Activated CD4-positive, alpha-beta T cell treated with anti-CD3 and anti-CD28 coated beads for 36 hours (primary cell): ENCODE results near the gene RNASEL. TPM values are rescaled to one million over a fixed set of nuclear protein-coding genes. Genes with fewer than 3 reads are reported as not detected.

Source experiments
- ATAC-seq: fragments of 200-7000 bp; cut with Tn5 transposase; one replicate; pipeline ENCODE4 v1.10.0; 2021; ENCODE audit warnings: mild to moderate bottlenecking, moderate library complexity
- CTCF ChIA-PET: fragments of 350-600 bp; sonication (Branson Sonifier 250); formaldehyde crosslinking; loops from one replicate; lab custom pipeline; 2021; ENCODE audit warnings: antibody characterized with exemption; lab: Charles Lee
- POLR2A ChIA-PET: fragments of 350-600 bp; sonication (Branson Sonifier 250); formaldehyde crosslinking; loops from one replicate; lab custom pipeline; 2021; ENCODE audit warnings: antibody characterized with exemption, inconsistent platforms; lab: Charles Lee
- DNase-seq: peaks from one replicate; pipeline ENCODE4 v3.0.0-alpha.2; 2020
- H3K27ac Mint-ChIP-seq: one replicate; pipeline ENCODE4 v1.8.0; 2021; ENCODE audit warnings: mixed read lengths
- H3K27me3 Mint-ChIP-seq: one replicate; pipeline ENCODE4 v1.8.0; 2021; ENCODE audit warnings: mixed read lengths
- H3K36me3 Mint-ChIP-seq: one replicate; pipeline ENCODE4 v1.8.0; 2021; ENCODE audit warnings: low read depth, mixed read lengths
- H3K4me1 Mint-ChIP-seq: one replicate; pipeline ENCODE4 v1.8.0; 2021; ENCODE audit warnings: mixed read lengths
- H3K4me3 Mint-ChIP-seq: one replicate; pipeline ENCODE4 v1.8.0; 2021; ENCODE audit warnings: mild to moderate bottlenecking, moderate library complexity, mixed read lengths
- H3K9me3 Mint-ChIP-seq: one replicate; pipeline ENCODE4 v1.8.0; 2021; ENCODE audit warnings: low read depth, mixed read lengths
- intact Hi-C, 2 experiments: fragments of 100-400 bp; cut with DNase I in 1 of 2; cut with micrococcal nuclease in 1 of 2; formaldehyde crosslinking; loops; one replicate each; pipeline versions ENCODE4 v1.14.2 to v1.15.1; 2022 to 2024; cut with DNase I, micrococcal nuclease
- total RNA-seq, 2 experiments: library from RNA; stranded (reverse); gene quantifications; one replicate each; pipeline ENCODE4 v1.2.3, GENCODE V29; 2021

RNASEL gene
- total RNA-seq, 2 experiments from 2014 or later: 3.7 to 4.0 TPM

DNA sequence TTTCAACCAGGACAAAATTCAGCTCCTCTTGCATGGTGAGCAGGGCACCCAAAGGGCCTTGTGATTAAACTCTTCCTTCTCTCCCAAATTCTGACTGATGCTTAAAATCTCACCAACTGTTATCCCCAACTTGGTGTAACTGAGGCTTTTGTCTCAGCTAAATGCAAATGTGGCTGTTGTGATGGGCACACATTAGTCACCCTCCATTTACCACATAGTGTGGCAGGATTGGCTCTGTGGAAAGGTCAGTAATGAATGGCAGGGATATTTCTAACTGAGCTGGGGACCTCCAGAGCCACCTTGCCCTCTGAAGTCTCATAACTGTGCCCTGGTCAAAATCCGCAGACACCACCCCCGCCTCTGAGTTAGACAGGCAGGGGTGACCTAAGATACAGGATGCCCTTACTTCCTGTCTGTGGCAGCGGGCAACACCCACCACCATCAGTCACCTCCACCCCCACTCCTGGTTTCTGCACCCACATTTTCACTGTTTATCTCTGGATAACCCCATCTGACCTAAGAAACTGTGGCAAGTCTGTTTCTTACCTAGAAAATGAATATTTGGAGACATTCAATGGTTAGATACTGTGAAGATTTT lies 40.5 kb upstream of the RNASEL start:
- intact Hi-C loops: loop anchor here (1.0 kb wide), 2 partner anchors 8 to 13 kb away; no protein-coding TSS in a partner anchor
- peaks cover 59% of the 10 kb centered on the region for H3K4me1 Mint-ChIP-seq
- CTCF ChIA-PET: interaction anchor here (0.8 to 2.2 kb wide), 8 partner anchors 11 to 156 kb away, joined by 3 to 11 read pairs (median 4); no protein-coding TSS in a partner anchor
- POLR2A ChIA-PET: interaction anchor here (1.0 kb wide), 1 partner anchor 14 kb away, joined by 7 read pairs; no protein-coding TSS in a partner anchor
- peaks cover 10% of the 10 kb centered on the region for H3K27me3 Mint-ChIP-seq
- DNase-seq (peak; percentile 80), ATAC-seq (peak; percentile 85)
- H3K27ac Mint-ChIP-seq: peak overlapping the region; percentile 47
- no peaks in the 10 kb centered on the region for H3K36me3 Mint-ChIP-seq
- no peaks in the 10 kb centered on the region for H3K9me3 Mint-ChIP-seq
- H3K4me3 Mint-ChIP-seq: peak overlapping the region; percentile 28

- Mint-ChIP-seq H3K27me3 (peaks cover 10% of the 10 kb centered on the region), H3K36me3 (no peaks in the 10 kb centered on the region), H3K27ac (no peak overlapping the region), H3K4me1 (peaks cover 63% of the 10 kb centered on the region), H3K9me3 (no peaks in the 10 kb centered on the region), H3K4me3 (no peak overlapping the region)
- DNase-seq (no peak), ATAC-seq (no peak)
- CTCF ChIA-PET: interaction anchor here (0.8 to 2.2 kb wide), 10 partner anchors 11 to 156 kb away, joined by 3 to 11 read pairs (median 4); no protein-coding TSS in a partner anchor
- POLR2A ChIA-PET: no interaction called here
- intact Hi-C loops: loop anchor here (1.0 kb wide), 2 partner anchors 8 to 13 kb away; no protein-coding TSS in a partner anchor
These were observed 40.0 kb upstream of the RNASEL start for GRCh38 chr1:182629080-182629479.

DNA sequence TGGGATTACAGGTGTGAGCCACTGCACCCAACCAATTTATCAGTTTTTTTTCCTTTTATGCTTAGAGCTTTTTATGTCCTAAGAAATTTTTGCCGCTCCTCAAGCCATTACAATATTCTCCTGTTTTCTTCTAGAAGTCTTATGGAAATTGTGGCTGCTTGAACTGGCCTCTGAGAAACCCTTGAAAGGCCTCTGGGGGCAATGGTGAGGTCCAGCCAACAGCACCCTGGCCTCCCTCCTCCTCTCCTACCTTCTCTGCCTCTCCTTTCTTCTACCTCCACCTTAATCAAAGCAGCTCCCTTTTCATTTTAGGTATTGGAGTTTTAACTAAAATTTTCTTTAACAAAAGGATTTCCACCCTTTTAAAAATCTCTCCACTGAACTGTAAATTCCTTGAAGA lies 39.6 kb upstream of the RNASEL start:
- POLR2A ChIA-PET: no interaction called here
- Mint-ChIP-seq H3K27ac (no peak overlapping the region), H3K36me3 (no peaks in the 10 kb centered on the region), H3K4me1 (peaks cover 65% of the 10 kb centered on the region), H3K27me3 (peaks cover 10% of the 10 kb centered on the region), H3K4me3 (no peak overlapping the region), H3K9me3 (no peaks in the 10 kb centered on the region)
- DNase-seq: no peak
- ATAC-seq: no peak
- intact Hi-C loops: loop anchor here (1.0 kb wide), 2 partner anchors 7 to 12 kb away; no protein-coding TSS in a partner anchor
- CTCF ChIA-PET: interaction anchor here (0.8 to 2.2 kb wide), 9 partner anchors 10 to 157 kb away, joined by 3 to 11 read pairs (median 4); no protein-coding TSS in a partner anchor

- CTCF ChIA-PET: interaction anchor here (1.0 to 1.4 kb wide), 2 partner anchors 32 to 159 kb away, joined by 3 read pairs; no protein-coding TSS in a partner anchor
- DNase-seq (no peak), ATAC-seq (no peak)
- Mint-ChIP-seq H3K4me1 (peaks cover 74% of the 10 kb centered on the region), H3K27me3 (peaks cover 10% of the 10 kb centered on the region), H3K27ac (no peak overlapping the region), H3K4me3 (no peak overlapping the region), H3K9me3 (no peaks in the 10 kb centered on the region), H3K36me3 (no peaks in the 10 kb centered on the region)
- POLR2A ChIA-PET: no interaction called here
- intact Hi-C loops: no loop called here
These were observed 38.6 kb upstream of the RNASEL start for GRCh38 chr1:182627622-182628021.

GRCh38 chr1:182626527-182626926 lies 37.5 kb upstream of the RNASEL start:
- intact Hi-C loops: no loop called here
- ChIA-PET POLR2A (no interaction called here), CTCF (no interaction called here)
- no peaks in the 10 kb centered on the region for H3K36me3 Mint-ChIP-seq
- no peaks in the 10 kb centered on the region for H3K9me3 Mint-ChIP-seq
- H3K4me1 Mint-ChIP-seq: peaks cover 75% of the 10 kb centered on the region
- ATAC-seq (no peak), DNase-seq (no peak)
- H3K27ac Mint-ChIP-seq: no peak overlapping the region
- no peak overlapping the region for H3K4me3 Mint-ChIP-seq
- peaks cover 10% of the 10 kb centered on the region for H3K27me3 Mint-ChIP-seq

GRCh38 chr1:182625719-182626504 lies 36.9 kb upstream of the RNASEL start:
- Mint-ChIP-seq H3K27me3 (peaks cover 7% of the 10 kb centered on the region), H3K9me3 (peaks cover 2% of the 10 kb centered on the region), H3K36me3 (no peaks in the 10 kb centered on the region), H3K27ac (no peak overlapping the region), H3K4me3 (no peak overlapping the region), H3K4me1 (peaks cover 77% of the 10 kb centered on the region)
- ChIA-PET POLR2A (interaction anchor here (1.4 kb wide), 1 partner anchor 10 kb away, joined by 13 read pairs; no protein-coding TSS in a partner anchor), CTCF (interaction anchor here (0.9 to 1.1 kb wide), 2 partner anchors 23 to 30 kb away, joined by 3 read pairs; no protein-coding TSS in a partner anchor)
- DNase-seq (no peak), ATAC-seq (no peak)
- intact Hi-C loops: loop anchor here in 1 of 2 experiments (1.0 kb wide), 1 partner anchor 10 kb away; no protein-coding TSS in a partner anchor

DNA sequence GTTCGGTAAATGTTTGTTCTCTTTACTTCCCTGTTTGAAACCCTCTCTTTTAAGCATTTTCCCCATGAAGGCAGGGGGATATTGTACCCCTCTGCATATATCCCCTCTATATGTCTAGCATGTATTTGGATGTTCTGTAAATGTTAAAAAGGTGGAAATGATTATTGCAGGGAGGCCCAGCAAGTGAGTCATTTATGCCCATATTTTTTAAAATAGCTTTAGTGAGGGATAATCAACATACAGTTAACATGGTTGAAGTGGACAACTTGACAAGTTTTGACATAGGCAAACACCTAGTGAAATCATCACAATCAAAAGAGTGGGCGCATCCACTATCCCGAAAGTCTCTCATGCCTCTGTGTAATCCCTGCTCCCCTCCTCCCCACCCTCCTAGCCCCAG lies 36.0 kb upstream of the RNASEL start:
- Mint-ChIP-seq H3K36me3 (peaks cover 2% of the 10 kb centered on the region), H3K4me3 (no peak overlapping the region), H3K27me3 (peaks cover 6% of the 10 kb centered on the region), H3K4me1 (peaks cover 75% of the 10 kb centered on the region), H3K27ac (peak overlapping the region; percentile 82), H3K9me3 (peaks cover 5% of the 10 kb centered on the region)
- POLR2A ChIA-PET: interaction anchor here (1.4 kb wide), 1 partner anchor 9 kb away, joined by 13 read pairs; no protein-coding TSS in a partner anchor
- CTCF ChIA-PET: interaction anchor here (0.8 to 1.1 kb wide), 5 partner anchors 22 to 157 kb away, joined by 3 to 4 read pairs (median 3); no protein-coding TSS in a partner anchor
- intact Hi-C loops: loop anchor here in 1 of 2 experiments (1.0 kb wide), 1 partner anchor 9 kb away; no protein-coding TSS in a partner anchor
- DNase-seq (no peak), ATAC-seq (peak; percentile 6)

- H3K27me3 Mint-ChIP-seq: peaks cover 6% of the 10 kb centered on the region
- H3K4me1 Mint-ChIP-seq: peaks cover 70% of the 10 kb centered on the region
- peaks cover 5% of the 10 kb centered on the region for H3K9me3 Mint-ChIP-seq
- peak overlapping the region; percentile 82 for H3K27ac Mint-ChIP-seq
- intact Hi-C loops: no loop called here
- no peak overlapping the region for H3K4me3 Mint-ChIP-seq
- peak; percentile 57 for ATAC-seq
- ChIA-PET POLR2A (interaction anchor here (1.4 kb wide), 1 partner anchor 9 kb away, joined by 13 read pairs; no protein-coding TSS in a partner anchor), CTCF (interaction anchor here (0.8 to 1.1 kb wide), 5 partner anchors 21 to 157 kb away, joined by 3 to 4 read pairs (median 3); no protein-coding TSS in a partner anchor)
- DNase-seq: peak; percentile 52
- peaks cover 2% of the 10 kb centered on the region for H3K36me3 Mint-ChIP-seq
These were observed 35.5 kb upstream of the RNASEL start for GRCh38 chr1:182624577-182624976.

DNA sequence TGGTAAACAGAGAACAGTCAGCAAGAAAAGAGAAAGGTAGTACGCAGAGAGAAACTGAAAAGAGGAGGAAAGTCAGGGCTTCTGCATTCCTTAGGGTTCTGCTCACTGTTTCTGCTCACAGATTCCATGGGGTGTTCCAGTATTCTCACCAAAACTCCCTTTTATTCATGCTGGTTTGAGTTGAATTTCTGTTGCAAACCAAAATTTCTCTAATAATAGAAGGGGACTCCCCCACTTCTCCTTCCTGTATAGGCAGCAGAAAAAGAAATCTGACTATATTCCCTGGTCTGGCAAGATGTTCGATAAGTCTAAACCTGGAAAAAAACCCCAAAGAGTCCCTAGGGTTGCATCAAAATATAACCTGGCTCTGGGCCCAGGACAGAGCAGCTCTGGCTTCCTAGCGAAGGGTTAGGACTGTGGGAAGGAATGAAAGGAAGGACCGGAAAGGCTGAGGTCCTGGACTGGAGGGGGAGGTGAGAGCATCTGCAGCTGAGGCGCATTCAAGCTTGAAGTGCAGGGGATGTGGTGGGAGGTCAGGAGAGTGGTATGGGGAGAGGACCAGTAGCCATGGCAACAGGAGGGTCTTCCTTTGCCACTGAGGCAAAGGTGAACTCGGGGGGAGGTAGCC lies 34.0 kb upstream of the RNASEL start:
- H3K9me3 Mint-ChIP-seq: peaks cover 5% of the 10 kb centered on the region
- peaks cover 11% of the 10 kb centered on the region for H3K27me3 Mint-ChIP-seq
- peaks cover 69% of the 10 kb centered on the region for H3K4me1 Mint-ChIP-seq
- H3K36me3 Mint-ChIP-seq: peaks cover 2% of the 10 kb centered on the region
- ChIA-PET CTCF (interaction anchor here (1.0 kb wide), 1 partner anchor 162 kb away, joined by 3 read pairs; no protein-coding TSS in a partner anchor), POLR2A (no interaction called here)
- no peak overlapping the region for H3K4me3 Mint-ChIP-seq
- no peak overlapping the region for H3K27ac Mint-ChIP-seq
- DNase-seq: no peak
- no peak for ATAC-seq
- intact Hi-C loops: no loop called here

DNA sequence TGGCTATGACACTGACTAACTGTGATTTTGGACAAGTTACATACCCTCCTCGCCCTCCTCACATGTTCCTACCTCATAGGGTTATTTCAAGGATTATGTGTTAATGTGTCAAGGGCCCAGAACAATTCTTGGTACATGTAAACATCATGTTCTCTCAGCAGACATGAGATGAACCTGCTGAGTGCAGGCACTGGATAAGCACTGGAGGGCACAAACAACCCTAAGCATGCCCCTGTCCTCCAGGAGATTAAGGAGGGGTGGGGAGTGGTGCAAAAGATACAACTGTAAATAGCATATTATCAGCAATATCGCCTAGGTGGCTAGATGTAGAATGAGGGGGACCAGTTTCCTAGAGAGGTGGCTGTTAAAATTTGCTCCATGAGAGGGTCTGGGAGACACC lies 32.9 kb upstream of the RNASEL start:
- Mint-ChIP-seq H3K27ac (peak overlapping the region; percentile 6), H3K4me1 (peaks cover 78% of the 10 kb centered on the region), H3K36me3 (peaks cover 2% of the 10 kb centered on the region), H3K27me3 (peaks cover 10% of the 10 kb centered on the region), H3K4me3 (no peak overlapping the region), H3K9me3 (peaks cover 5% of the 10 kb centered on the region)
- intact Hi-C loops: loop anchor here in 1 of 2 experiments (1.0 kb wide), 1 partner anchor 7 kb away; no protein-coding TSS in a partner anchor
- ChIA-PET CTCF (no interaction called here), POLR2A (no interaction called here)
- DNase-seq: no peak
- no peak for ATAC-seq
